Endothelial cell (in vitro differentiated cells): ENCODE data around the gene AP2A2. TPM values are rescaled to one million over a fixed set of nuclear protein-coding genes. Genes with fewer than 3 reads are reported as not detected.

Source experiments
- DNase-seq: peaks from one replicate; pipeline ENCODE4 v3.0.0; 2021; ENCODE audit warnings: low spot score
- H3K27ac Mint-ChIP-seq: one replicate; pipeline ENCODE4 v1.8.0; 2021; ENCODE audit warnings: mixed read lengths, inconsistent platforms; ENCODE audit not compliant: unreplicated experiment
- H3K27me3 Mint-ChIP-seq: one replicate; pipeline ENCODE4 v1.8.0; 2021; ENCODE audit warnings: mild to moderate bottlenecking, moderate library complexity, mixed read lengths, inconsistent platforms; ENCODE audit not compliant: unreplicated experiment
- H3K36me3 Mint-ChIP-seq: one replicate; pipeline ENCODE4 v1.8.0; 2021; ENCODE audit warnings: mild to moderate bottlenecking, low read depth, mixed read lengths, inconsistent platforms; ENCODE audit not compliant: unreplicated experiment
- H3K4me1 Mint-ChIP-seq: one replicate; pipeline ENCODE4 v1.8.0; 2021; ENCODE audit warnings: mild to moderate bottlenecking, mixed read lengths, inconsistent platforms; ENCODE audit not compliant: unreplicated experiment
- H3K4me3 Mint-ChIP-seq: one replicate; pipeline ENCODE4 v1.8.0; 2021; ENCODE audit warnings: mild to moderate bottlenecking, mixed read lengths, inconsistent platforms; ENCODE audit not compliant: unreplicated experiment
- H3K9me3 Mint-ChIP-seq: one replicate; pipeline ENCODE4 v1.8.0; 2021; ENCODE audit warnings: mixed read lengths, inconsistent platforms; ENCODE audit not compliant: unreplicated experiment
- CTCF ChIP-seq: fragments of 200-600 bp; sonication (generic); IDR thresholded peaks from one replicate; pipeline ENCODE4 v1.5.0; 2021; ENCODE audit warnings: antibody characterized with exemption; ENCODE audit not compliant: unreplicated experiment
- total RNA-seq: library from RNA; stranded (reverse); fragmentation: NEBNext Ultra II Directional; extraction: Animal tissue kit (Norgen Biotek cat#: 25700); gene quantifications from one replicate; pipeline ENCODE4 v1.2.1, GENCODE V29; 2021; ENCODE audit not compliant: unreplicated experiment

The AP2A2 gene
- total RNA-seq, 1 donor from 2014 or later: 287 TPM

- no peak for DNase-seq
- no peak overlapping the region for H3K27ac Mint-ChIP-seq
- H3K4me1 Mint-ChIP-seq: peaks cover 10% of the 10 kb centered on the region
- H3K9me3 Mint-ChIP-seq: no peaks in the 10 kb centered on the region
- H3K36me3 Mint-ChIP-seq: peaks cover 43% of the 10 kb centered on the region
- peaks cover 21% of the 10 kb centered on the region for H3K27me3 Mint-ChIP-seq
- no peak overlapping the region for H3K4me3 Mint-ChIP-seq
- TF ChIP-seq CTCF: no peak
These were observed 68.0 kb downstream of the AP2A2 start for GRCh38 chr11:993632-994167.

DNA sequence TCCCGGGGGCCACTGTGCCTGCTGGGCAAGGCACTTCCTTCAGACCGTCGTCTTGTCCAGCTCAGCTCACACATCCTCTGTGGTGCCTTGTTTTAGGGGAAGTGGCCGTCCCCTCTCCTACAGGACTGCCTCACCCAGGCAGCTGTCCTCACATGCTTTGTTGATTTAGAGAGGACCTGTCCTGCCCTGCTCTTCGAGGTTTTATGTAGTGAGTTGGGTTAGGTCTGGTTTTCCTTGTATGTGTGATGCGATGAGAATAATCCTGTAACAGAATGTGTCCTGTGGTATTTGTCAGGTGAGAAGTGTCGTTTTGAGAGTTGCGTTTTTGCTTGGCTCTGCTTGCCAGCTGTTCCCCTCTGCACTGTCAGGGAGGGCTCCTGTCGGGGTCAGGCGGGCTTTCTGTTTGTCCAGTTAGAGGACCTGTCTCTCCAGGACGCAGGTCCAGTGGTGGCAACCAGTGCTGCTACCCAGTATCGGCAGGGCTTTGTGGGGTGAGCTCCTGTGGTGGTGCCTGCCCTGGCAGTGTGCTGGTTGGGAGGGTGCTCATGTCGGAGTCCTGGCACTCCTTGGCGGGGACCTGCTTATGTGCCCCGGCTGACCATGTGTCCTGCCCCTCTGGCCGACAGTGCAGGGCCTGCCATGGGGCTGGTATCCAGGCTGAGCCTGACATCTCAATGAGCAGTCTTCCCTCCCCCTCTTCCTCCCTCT, 69.5 kb downstream of the AP2A2 start:
- peaks cover 22% of the 10 kb centered on the region for H3K27me3 Mint-ChIP-seq
- no peak for TF ChIP-seq CTCF
- peaks cover 36% of the 10 kb centered on the region for H3K36me3 Mint-ChIP-seq
- DNase-seq: no peak
- peaks cover 10% of the 10 kb centered on the region for H3K4me1 Mint-ChIP-seq
- peak overlapping the region; percentile 80 for H3K4me3 Mint-ChIP-seq
- H3K9me3 Mint-ChIP-seq: no peaks in the 10 kb centered on the region
- peak overlapping the region; percentile 72 for H3K27ac Mint-ChIP-seq

GRCh38 chr11:995752-996420, 70.2 kb downstream of the AP2A2 start:
- Mint-ChIP-seq H3K4me1 (peaks cover 10% of the 10 kb centered on the region), H3K36me3 (peaks cover 38% of the 10 kb centered on the region), H3K9me3 (no peaks in the 10 kb centered on the region), H3K27ac (peak overlapping the region; percentile 89), H3K27me3 (peaks cover 27% of the 10 kb centered on the region), H3K4me3 (peak overlapping the region; percentile 77)
- no peak for TF ChIP-seq CTCF
- no peak for DNase-seq

DNA sequence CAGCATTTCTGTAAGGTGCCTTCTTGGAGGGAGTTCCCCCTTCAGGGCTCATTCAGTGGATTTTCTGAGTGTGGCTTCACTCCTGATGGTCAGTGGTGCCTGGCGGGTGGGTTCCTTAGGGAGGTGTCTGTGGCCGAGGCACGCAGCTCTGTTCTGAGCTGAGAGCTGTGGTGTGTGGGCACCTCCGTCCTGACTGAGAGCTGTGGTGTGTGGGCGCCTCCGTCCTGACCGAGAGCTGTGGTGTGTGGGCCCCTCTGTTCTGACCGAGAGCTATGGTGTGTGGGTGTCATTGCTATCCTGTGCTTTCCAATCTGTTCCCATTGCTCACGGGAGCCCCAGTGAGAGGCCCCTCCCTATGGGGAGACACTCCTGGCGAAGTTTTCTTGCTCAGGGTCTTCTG, 71.0 kb downstream of the AP2A2 start:
- Mint-ChIP-seq H3K27ac (peak overlapping the region; percentile 89), H3K4me1 (peaks cover 15% of the 10 kb centered on the region), H3K27me3 (peaks cover 29% of the 10 kb centered on the region), H3K4me3 (no peak overlapping the region), H3K9me3 (no peaks in the 10 kb centered on the region), H3K36me3 (peaks cover 43% of the 10 kb centered on the region)
- DNase-seq: no peak
- TF ChIP-seq CTCF: no peak

GRCh38 chr11:997907-998306, 72.2 kb downstream of the AP2A2 start:
- Mint-ChIP-seq H3K4me1 (peaks cover 12% of the 10 kb centered on the region), H3K27ac (no peak overlapping the region), H3K4me3 (peak overlapping the region; percentile 31), H3K9me3 (no peaks in the 10 kb centered on the region), H3K27me3 (peaks cover 24% of the 10 kb centered on the region), H3K36me3 (peaks cover 42% of the 10 kb centered on the region)
- TF ChIP-seq CTCF: no peak
- no peak for DNase-seq
